Sciatic nerve (tissue), 2 donors: Measurements from ENCODE around the gene ZNF20. TPM values are rescaled to one million over a fixed set of nuclear protein-coding genes. Genes with fewer than 3 reads are reported as not detected.
A peak's percentile ranks its signal among the peaks of the same experiment; 100 is the strongest.
"Not testable (repeated sequence)": the region's sequence is repeated elsewhere in the genome, so short reads cannot be mapped to it uniquely, and the experiment has no call there.

ENCODE experiments used
- ATAC-seq: fragments of 200-7000 bp; cut with Tn5 transposase; one replicate; pipeline ENCODE4 v1.9.1; 2020; ENCODE audit warnings: mild to moderate bottlenecking, moderate library complexity
- DNase-seq: peaks from one replicate; pipeline ENCODE4 v3.0.0-alpha.2; 2020; ENCODE audit warnings: low spot score
- intact Hi-C: fragments of 100-400 bp; cut with DNase I; formaldehyde crosslinking; loops from one replicate; pipeline ENCODE4 v1.14.2; 2022
- total RNA-seq: library from RNA; stranded (reverse); fragmentation: NEBNext Ultra II Directional; extraction: Animal tissue kit (Norgen Biotek cat#: 25700); gene quantifications from one replicate; pipeline ENCODE4 v1.2.1, GENCODE V29; 2021
- donor health status: DM: no; HTN: no; CAD: no.
- donor health status: DM: no; HTN: no; CAD: no.

Gene ZNF20
- total RNA-seq, 1 donor from 2014 or later, result 4.3 TPM

GRCh38 chr19:12117201-12117970, 22.8 kb downstream of the ZNF20 start:
- ATAC-seq (no peak), DNase-seq (no peak)
- intact Hi-C loops, result no loop called here

- DNase-seq, result no peak
- no peak for ATAC-seq
- intact Hi-C loops, result no loop called here
These were observed 27.0 kb downstream of the ZNF20 start for GRCh38 chr19:12113121-12113520.

GRCh38 chr19:12112701-12113100, 27.4 kb downstream of the ZNF20 start:
- ATAC-seq, result no peak
- intact Hi-C loops, result no loop called here
- no peak for DNase-seq

GRCh38 chr19:12111943-12112637, 28.1 kb downstream of the ZNF20 start:
- no peak for DNase-seq
- intact Hi-C loops, result no loop called here

GRCh38 chr19:12111176-12111575, 29.0 kb downstream of the ZNF20 start:
- DNase-seq (no peak), ATAC-seq (no peak)
- intact Hi-C loops, result no loop called here

More at GRCh38 chr19:12111943-12112637, 28.1 kb downstream of the ZNF20 start:
- ATAC-seq, result no peak

- ATAC-seq, DNase-seq, intact Hi-C loops: not testable (repeated sequence)
These were observed 36.2 kb downstream of the ZNF20 start for GRCh38 chr19:12103909-12104308.

DNA sequence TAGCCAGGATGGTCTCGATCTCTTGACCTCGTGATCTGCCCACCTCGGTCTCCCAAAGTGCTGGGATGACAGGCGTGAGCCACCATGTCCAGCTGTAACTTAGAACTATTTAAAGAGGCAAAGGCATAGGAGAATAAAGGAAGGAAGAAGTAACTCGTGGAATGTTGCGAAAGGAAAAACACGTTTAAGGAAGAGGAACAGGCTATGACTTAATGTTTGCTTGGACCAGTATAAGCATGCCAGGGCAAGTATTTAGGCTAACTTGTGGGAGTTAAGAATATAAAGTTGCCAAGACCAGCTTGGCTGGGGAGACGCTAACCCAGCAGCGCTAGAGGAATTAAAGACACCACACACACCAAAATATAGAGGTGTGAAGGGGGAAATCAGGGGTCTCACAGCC, 42.1 kb downstream of the ZNF20 start:
- intact Hi-C loops, result no loop called here
- ATAC-seq (no peak), DNase-seq (no peak)

- intact Hi-C loops, result no loop called here
- no peak for ATAC-seq
These were observed 44.9 kb downstream of the ZNF20 start for GRCh38 chr19:12095111-12095790.

DNA sequence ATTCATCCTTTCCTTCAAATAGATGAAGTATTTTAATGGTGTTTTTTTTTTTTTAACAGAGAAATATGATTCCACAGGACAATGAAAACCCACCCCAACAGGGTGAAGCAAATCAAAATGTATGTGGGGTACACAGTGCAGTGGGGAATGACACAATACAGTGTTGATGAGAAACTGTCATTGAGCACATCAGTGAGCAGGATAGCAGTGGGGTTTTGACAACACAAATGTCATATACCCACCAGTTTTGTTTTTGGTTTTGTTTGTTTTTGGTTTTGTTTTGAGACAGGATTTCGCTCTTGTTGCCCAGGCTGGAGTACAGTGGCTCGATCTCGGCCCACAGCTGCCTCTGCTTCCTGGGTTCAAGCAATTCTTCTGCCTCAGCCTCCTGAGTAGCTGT, 46.4 kb downstream of the ZNF20 start:
- no peak for DNase-seq
- intact Hi-C loops, result no loop called here

More at GRCh38 chr19:12095111-12095790, 44.9 kb downstream of the ZNF20 start:
- DNase-seq, result no peak

DNA sequence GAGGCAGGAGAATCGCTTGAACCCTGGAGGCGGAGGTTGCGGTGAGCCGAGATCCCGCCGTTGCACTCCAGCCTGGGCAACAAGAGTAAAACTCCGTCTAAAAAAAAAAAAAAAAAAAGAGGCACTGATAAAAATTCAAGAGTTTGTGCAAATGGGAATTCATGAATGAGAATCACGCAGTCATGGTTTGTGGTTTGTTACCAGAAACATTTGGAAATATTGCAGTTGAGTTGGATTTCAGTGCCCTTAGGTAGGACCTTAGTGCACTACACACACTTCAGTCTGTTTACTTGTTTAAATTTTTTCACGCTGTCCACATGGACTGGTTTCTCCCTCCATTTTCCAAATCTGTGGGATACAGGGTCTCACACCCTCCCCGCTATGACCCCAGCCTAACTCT, 47.2 kb downstream of the ZNF20 start:
- ATAC-seq (no peak), DNase-seq (no peak)
- intact Hi-C loops, result no loop called here

More for the DNA sequence above, 46.4 kb downstream of the ZNF20 start:
- ATAC-seq, result no peak

GRCh38 chr19:12092065-12092867, 47.9 kb downstream of the ZNF20 start:
- DNase-seq, result peak; percentile 87

DNA sequence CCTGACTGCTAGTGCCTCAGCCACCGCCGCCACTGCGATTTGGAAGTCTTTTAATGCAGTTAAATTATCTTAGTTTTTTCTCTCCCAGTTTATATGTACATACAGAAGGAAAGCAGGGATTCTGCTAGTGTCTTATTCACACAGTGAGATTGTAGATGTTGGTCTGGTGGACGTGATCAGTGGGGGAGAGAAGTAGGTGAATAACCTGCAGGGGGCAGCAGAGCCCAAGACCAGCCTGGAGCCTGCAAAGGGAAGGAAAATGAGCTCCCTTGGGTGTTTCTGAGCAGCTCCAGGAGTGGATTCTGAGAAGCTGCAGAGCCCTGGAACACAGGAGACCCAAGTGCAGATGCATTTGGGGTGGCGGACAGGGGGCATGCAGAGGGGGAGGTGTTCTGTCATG, 49.3 kb downstream of the ZNF20 start:
- intact Hi-C loops, result no loop called here
- ATAC-seq (peak; percentile 75), DNase-seq (peak; percentile 80)

More at GRCh38 chr19:12092065-12092867, 47.9 kb downstream of the ZNF20 start:
- peak; percentile 97 for ATAC-seq
- intact Hi-C loops, result no loop called here

DNA sequence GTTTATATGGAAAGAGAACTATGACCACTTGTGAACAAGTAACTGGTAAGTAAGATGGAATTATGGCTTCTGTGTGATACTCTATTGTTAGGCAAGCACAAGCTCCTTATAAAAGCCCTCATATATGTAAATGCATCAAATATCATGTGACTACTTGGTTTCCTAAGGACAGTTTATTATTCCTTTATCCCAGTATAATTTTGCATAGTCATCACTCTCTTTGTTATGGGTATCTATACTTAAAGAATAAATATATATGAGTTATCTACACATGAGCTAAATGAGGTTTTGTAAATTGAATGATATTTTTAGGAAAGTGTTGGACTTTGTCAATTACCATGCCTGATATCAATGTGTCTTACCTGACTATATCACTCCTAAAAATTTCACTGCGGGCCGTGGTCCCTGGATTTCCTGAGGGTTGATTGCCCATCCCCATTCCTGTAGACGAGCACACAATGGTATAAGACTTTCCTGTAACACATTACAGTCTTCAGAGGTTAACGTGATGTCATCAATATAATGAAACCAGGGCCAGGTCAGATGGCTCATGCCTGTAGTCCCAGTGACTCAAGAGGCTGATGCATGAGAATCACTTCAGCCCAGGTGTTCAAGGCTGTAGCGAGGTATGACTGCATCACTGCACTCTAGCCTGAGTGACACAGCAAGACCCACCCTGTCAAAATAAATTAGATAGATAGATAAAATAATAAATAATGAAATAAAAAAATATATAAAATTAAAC, 54.9 kb downstream of the ZNF20 start:
- intact Hi-C loops, result no loop called here
- DNase-seq (no peak), ATAC-seq (no peak)

DNA sequence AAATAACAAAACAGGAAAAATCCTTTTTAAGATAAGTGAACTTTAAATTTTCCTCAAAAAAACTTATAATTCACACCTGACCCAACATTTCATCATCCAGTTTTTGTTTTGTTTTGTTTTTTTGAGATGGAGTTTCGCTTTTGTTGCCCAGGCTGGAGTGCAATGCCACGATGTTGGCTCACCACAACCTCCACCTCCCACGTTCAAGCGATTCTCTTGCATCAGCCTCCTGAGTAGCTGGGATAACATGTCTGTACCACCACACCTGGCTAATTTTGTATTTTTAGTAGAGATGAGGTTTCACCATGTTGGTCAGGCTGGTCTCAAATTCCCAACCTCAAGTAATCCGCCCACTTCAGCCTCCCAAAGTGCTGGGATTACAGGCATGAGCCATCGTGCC, 56.8 kb downstream of the ZNF20 start:
- intact Hi-C loops, ATAC-seq, DNase-seq: not testable (repeated sequence)
